Measurements from ENCODE around the gene HBA2.
"Not testable (repeated sequence)": the region's sequence is repeated elsewhere in the genome, so short reads cannot be mapped to it uniquely, and the experiment has no call there.

The HBA2 gene

DNA sequence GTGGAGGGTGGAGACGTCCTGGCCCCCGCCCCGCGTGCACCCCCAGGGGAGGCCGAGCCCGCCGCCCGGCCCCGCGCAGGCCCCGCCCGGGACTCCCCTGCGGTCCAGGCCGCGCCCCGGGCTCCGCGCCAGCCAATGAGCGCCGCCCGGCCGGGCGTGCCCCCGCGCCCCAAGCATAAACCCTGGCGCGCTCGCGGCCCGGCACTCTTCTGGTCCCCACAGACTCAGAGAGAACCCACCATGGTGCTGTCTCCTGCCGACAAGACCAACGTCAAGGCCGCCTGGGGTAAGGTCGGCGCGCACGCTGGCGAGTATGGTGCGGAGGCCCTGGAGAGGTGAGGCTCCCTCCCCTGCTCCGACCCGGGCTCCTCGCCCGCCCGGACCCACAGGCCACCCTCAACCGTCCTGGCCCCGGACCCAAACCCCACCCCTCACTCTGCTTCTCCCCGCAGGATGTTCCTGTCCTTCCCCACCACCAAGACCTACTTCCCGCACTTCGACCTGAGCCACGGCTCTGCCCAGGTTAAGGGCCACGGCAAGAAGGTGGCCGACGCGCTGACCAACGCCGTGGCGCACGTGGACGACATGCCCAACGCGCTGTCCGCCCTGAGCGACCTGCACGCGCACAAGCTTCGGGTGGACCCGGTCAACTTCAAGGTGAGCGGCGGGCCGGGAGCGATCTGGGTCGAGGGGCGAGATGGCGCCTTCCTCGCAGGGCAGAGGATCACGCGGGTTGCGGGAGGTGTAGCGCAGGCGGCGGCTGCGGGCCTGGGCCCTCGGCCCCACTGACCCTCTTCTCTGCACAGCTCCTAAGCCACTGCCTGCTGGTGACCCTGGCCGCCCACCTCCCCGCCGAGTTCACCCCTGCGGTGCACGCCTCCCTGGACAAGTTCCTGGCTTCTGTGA lies 4.1 kb downstream of the HBA2 start, which contains the start of gene HBA1:
Gene HBA1, plus strand, starts transcription at position 204 of the 906 bp plus-strand sequence. Its CDS starts 37 bp downstream, at position 241.
- not testable (repeated sequence) for H2AFZ ChIP-seq (ENCODE audit: low read depth, low read length, severe bottlenecking); H3K9ac ChIP-seq (ENCODE audit: low read length); H3K9me2 ChIP-seq (replicated peaks; ENCODE audit: insufficient read depth, low read length); H3K27ac ChIP-seq (ENCODE audit: low read depth, low read length); H3F3A ChIP-seq (ENCODE audit: insufficient read depth); H3K9me3 ChIP-seq (ENCODE audit: insufficient read depth, low read length); H3K36me3 ChIP-seq (ENCODE audit: low read length); H3K4me2 ChIP-seq (ENCODE audit: low read depth, low read length, poor library complexity, severe bottlenecking); H3K79me2 ChIP-seq (ENCODE audit: insufficient read depth, low read length); H4K20me1 ChIP-seq (ENCODE audit: low read depth, low read length); H3K27me3 ChIP-seq (ENCODE audit: low read length); H3K4me3 ChIP-seq (ENCODE audit: insufficient read depth, low read length, poor library complexity, severe bottlenecking)

DNA sequence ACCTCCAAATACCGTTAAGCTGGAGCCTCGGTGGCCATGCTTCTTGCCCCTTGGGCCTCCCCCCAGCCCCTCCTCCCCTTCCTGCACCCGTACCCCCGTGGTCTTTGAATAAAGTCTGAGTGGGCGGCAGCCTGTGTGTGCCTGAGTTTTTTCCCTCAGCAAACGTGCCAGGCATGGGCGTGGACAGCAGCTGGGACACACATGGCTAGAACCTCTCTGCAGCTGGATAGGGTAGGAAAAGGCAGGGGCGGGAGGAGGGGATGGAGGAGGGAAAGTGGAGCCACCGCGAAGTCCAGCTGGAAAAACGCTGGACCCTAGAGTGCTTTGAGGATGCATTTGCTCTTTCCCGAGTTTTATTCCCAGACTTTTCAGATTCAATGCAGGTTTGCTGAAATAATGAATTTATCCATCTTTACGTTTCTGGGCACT lies 4.7 kb downstream of the HBA2 start:
- Histone ChIP-seq H3K79me2 (ENCODE audit: insufficient read depth, low read length) (no peaks in the 10 kb centered on the region), H3K4me2 (ENCODE audit: low read depth, low read length, poor library complexity, severe bottlenecking) (no peak overlapping the region), H3K9me2 (replicated peaks; ENCODE audit: insufficient read depth, low read length) (no peaks in the 10 kb centered on the region), H3F3A (ENCODE audit: insufficient read depth) (no peaks in the 10 kb centered on the region), H3K36me3 (ENCODE audit: low read length) (no peaks in the 10 kb centered on the region), H3K27me3 (ENCODE audit: low read length) (no peaks in the 10 kb centered on the region), H3K9me3 (ENCODE audit: insufficient read depth, low read length) (no peaks in the 10 kb centered on the region), H4K20me1 (ENCODE audit: low read depth, low read length) (no peaks in the 10 kb centered on the region), H3K4me3 (ENCODE audit: insufficient read depth, low read length, poor library complexity, severe bottlenecking) (no peak overlapping the region), H2AFZ (ENCODE audit: low read depth, low read length, severe bottlenecking) (no peak overlapping the region), H3K9ac (ENCODE audit: low read length) (no peak overlapping the region), H3K27ac (ENCODE audit: low read depth, low read length) (no peak overlapping the region)
- TF ChIP-seq, protein P1, sequence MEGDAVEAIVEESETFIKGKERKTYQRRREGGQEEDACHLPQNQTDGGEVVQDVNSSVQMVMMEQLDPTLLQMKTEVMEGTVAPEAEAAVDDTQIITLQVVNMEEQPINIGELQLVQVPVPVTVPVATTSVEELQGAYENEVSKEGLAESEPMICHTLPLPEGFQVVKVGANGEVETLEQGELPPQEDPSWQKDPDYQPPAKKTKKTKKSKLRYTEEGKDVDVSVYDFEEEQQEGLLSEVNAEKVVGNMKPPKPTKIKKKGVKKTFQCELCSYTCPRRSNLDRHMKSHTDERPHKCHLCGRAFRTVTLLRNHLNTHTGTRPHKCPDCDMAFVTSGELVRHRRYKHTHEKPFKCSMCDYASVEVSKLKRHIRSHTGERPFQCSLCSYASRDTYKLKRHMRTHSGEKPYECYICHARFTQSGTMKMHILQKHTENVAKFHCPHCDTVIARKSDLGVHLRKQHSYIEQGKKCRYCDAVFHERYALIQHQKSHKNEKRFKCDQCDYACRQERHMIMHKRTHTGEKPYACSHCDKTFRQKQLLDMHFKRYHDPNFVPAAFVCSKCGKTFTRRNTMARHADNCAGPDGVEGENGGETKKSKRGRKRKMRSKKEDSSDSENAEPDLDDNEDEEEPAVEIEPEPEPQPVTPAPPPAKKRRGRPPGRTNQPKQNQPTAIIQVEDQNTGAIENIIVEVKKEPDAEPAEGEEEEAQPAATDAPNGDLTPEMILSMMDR (IDR thresholded peaks at IDR 0.05; ENCODE audit: insufficient read depth, low read length, poor library complexity, severe bottlenecking), result no peak
- TF ChIP-seq EZH2phosphoT487 (conservative IDR thresholded peaks at IDR 0.05; ENCODE audit: low read length), result no peak

DNA sequence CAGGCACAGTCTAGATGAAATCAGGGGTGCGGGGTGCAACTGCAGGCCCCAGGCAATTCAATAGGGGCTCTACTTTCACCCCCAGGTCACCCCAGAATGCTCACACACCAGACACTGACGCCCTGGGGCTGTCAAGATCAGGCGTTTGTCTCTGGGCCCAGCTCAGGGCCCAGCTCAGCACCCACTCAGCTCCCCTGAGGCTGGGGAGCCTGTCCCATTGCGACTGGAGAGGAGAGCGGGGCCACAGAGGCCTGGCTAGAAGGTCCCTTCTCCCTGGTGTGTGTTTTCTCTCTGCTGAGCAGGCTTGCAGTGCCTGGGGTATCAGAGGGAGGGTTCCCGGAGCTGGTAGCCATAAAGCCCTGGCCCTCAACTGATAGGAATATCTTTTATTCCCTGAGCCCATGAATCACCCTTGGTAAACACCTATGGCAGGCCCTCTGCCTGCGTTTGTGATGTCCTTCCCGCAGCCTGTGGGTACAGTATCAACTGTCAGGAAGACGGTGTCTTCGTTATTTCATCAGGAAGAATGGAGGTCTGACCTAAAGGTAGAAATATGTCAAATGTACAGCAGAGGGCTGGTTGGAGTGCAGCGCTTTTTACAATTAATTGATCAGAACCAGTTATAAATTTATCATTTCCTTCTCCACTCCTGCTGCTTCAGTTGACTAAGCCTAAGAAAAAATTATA lies 5.4 kb downstream of the HBA2 start:
- H3K27me3 ChIP-seq (ENCODE audit: low read length), result no peaks in the 10 kb centered on the region
- TF ChIP-seq, protein P1 (IDR thresholded peaks at IDR 0.05; ENCODE audit: insufficient read depth, low read length, poor library complexity, severe bottlenecking), result no peak
- no peak for TF ChIP-seq EZH2phosphoT487 (conservative IDR thresholded peaks at IDR 0.05; ENCODE audit: low read length)
- no peak overlapping the region for H3K4me2 ChIP-seq (ENCODE audit: low read depth, low read length, poor library complexity, severe bottlenecking)
- no peaks in the 10 kb centered on the region for H3K9me2 ChIP-seq (replicated peaks; ENCODE audit: insufficient read depth, low read length)
- no peaks in the 10 kb centered on the region for H4K20me1 ChIP-seq (ENCODE audit: low read depth, low read length)
- no peak overlapping the region for H3K4me3 ChIP-seq (ENCODE audit: insufficient read depth, low read length, poor library complexity, severe bottlenecking)
- no peak overlapping the region for H3K27ac ChIP-seq (ENCODE audit: low read depth, low read length)
- 0 out of 2 replicates have a peak, but pooled peaks cover 3% of the 10 kb centered on the region for H3F3A ChIP-seq (ENCODE audit: insufficient read depth)
- no peaks in the 10 kb centered on the region for H3K36me3 ChIP-seq (ENCODE audit: low read length)
- H3K9me3 ChIP-seq (ENCODE audit: insufficient read depth, low read length), result no peaks in the 10 kb centered on the region
- H2AFZ ChIP-seq (ENCODE audit: low read depth, low read length, severe bottlenecking), result no peak overlapping the region
- no peaks in the 10 kb centered on the region for H3K79me2 ChIP-seq (ENCODE audit: insufficient read depth, low read length)
- no peak overlapping the region for H3K9ac ChIP-seq (ENCODE audit: low read length)

DNA sequence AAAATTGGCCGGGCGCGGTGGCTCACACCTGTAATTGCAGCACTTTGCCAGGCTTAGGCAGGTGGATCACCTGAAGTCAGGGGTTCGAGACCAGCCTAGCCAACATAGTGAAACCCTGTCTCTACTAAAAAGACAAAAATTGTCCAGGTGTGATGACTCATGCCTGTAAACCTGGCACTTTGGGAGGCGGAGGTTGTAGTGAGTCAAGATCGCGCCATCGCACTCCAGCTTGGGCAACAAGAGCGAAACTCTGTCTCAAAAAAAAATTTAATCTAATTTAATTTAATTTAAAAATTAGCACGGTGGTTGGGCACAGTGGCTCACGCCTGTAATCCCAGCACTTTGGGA lies 6.0 kb downstream of the HBA2 start:
- Histone ChIP-seq H3F3A (ENCODE audit: insufficient read depth) (0 out of 2 replicates have a peak, but pooled peaks cover 5% of the 10 kb centered on the region), H3K27ac (ENCODE audit: low read depth, low read length) (no peak overlapping the region), H3K27me3 (ENCODE audit: low read length) (no peaks in the 10 kb centered on the region), H4K20me1 (ENCODE audit: low read depth, low read length) (no peaks in the 10 kb centered on the region), H2AFZ (ENCODE audit: low read depth, low read length, severe bottlenecking) (no peak overlapping the region), H3K9me3 (ENCODE audit: insufficient read depth, low read length) (no peaks in the 10 kb centered on the region), H3K9ac (ENCODE audit: low read length) (no peak overlapping the region), H3K79me2 (ENCODE audit: insufficient read depth, low read length) (no peaks in the 10 kb centered on the region), H3K4me3 (ENCODE audit: insufficient read depth, low read length, poor library complexity, severe bottlenecking) (no peak overlapping the region), H3K9me2 (replicated peaks; ENCODE audit: insufficient read depth, low read length) (no peaks in the 10 kb centered on the region), H3K36me3 (ENCODE audit: low read length) (no peaks in the 10 kb centered on the region), H3K4me2 (ENCODE audit: low read depth, low read length, poor library complexity, severe bottlenecking) (no peak overlapping the region)
- TF ChIP-seq EZH2phosphoT487 (conservative IDR thresholded peaks at IDR 0.05; ENCODE audit: low read length), result no peak
- TF ChIP-seq, protein P1 (IDR thresholded peaks at IDR 0.05; ENCODE audit: insufficient read depth, low read length, poor library complexity, severe bottlenecking), result no peak
